ENCODE measurements around the gene ATP6V1C2.

The ATP6V1C2 gene

DNA sequence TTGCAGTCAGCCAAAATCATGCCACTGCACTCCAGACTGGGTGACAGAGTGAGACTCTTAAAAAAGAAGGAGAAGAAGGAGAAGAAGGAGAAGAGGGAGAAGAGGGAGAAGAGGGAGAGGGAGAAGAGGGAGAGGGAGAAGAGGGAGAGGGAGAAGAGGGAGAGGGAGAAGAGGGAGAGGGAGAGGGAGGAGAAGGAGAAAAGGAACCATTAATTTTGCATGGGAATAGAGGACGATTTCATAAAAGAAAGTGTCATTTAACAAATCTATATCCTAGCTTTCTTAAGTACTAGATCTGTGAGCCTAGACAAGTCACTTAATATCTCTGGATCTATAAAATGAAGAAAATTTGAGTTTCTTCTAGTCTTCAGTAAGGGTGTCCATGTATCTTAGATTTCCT, 41.2 kb upstream of the ATP6V1C2 start:
- no peaks in the 10 kb centered on the region for H3K27me3 ChIP-seq (replicated peaks; ENCODE audit: insufficient read depth, low read length)
- no peak overlapping the region for H2AFZ ChIP-seq (ENCODE audit: low read length)
- H3K36me3 ChIP-seq (replicated peaks; ENCODE audit: insufficient read depth, low read length) = no peaks in the 10 kb centered on the region; the same call in 1 of the 2 replicates
- no peaks in the 10 kb centered on the region; the same call in 1 of the 2 replicates for H3K4me1 ChIP-seq (ENCODE audit: low read length)
- H3K4me2 ChIP-seq (ENCODE audit: low read depth, low read length) = no peak overlapping the region
- no peaks in the 10 kb centered on the region for H3F3A ChIP-seq (ENCODE audit: insufficient read depth, low read length)
- H3K4me3 ChIP-seq (ENCODE audit: low read length) = no peak overlapping the region
- no peaks in the 10 kb centered on the region for H3K9me2 ChIP-seq (replicated peaks; ENCODE audit: insufficient read depth, low read length)
- peaks cover 38% of the 10 kb centered on the region for H3K79me2 ChIP-seq (ENCODE audit: low read length)
- no peak overlapping the region for H3K27ac ChIP-seq (ENCODE audit: low read length)
- no peak overlapping the region for H3K9ac ChIP-seq (ENCODE audit: low read length)
- no peaks in the 10 kb centered on the region for H3K9me3 ChIP-seq (replicated peaks; ENCODE audit: insufficient read depth, low read length)
- no peaks in the 10 kb centered on the region for H4K20me1 ChIP-seq (ENCODE audit: insufficient read depth, low read length)
- DNase-seq = no peak
- TF ChIP-seq EZH2 (optimal IDR thresholded peaks at IDR 0.05; ENCODE audit: low read depth, low read length) (no peak), EZH2phosphoT487 (IDR thresholded peaks at IDR 0.05; ENCODE audit: low read length) (no peak)
- TF ChIP-seq, protein P1, sequence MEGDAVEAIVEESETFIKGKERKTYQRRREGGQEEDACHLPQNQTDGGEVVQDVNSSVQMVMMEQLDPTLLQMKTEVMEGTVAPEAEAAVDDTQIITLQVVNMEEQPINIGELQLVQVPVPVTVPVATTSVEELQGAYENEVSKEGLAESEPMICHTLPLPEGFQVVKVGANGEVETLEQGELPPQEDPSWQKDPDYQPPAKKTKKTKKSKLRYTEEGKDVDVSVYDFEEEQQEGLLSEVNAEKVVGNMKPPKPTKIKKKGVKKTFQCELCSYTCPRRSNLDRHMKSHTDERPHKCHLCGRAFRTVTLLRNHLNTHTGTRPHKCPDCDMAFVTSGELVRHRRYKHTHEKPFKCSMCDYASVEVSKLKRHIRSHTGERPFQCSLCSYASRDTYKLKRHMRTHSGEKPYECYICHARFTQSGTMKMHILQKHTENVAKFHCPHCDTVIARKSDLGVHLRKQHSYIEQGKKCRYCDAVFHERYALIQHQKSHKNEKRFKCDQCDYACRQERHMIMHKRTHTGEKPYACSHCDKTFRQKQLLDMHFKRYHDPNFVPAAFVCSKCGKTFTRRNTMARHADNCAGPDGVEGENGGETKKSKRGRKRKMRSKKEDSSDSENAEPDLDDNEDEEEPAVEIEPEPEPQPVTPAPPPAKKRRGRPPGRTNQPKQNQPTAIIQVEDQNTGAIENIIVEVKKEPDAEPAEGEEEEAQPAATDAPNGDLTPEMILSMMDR (IDR thresholded peaks at IDR 0.05; ENCODE audit: low read length) = no peak

DNA sequence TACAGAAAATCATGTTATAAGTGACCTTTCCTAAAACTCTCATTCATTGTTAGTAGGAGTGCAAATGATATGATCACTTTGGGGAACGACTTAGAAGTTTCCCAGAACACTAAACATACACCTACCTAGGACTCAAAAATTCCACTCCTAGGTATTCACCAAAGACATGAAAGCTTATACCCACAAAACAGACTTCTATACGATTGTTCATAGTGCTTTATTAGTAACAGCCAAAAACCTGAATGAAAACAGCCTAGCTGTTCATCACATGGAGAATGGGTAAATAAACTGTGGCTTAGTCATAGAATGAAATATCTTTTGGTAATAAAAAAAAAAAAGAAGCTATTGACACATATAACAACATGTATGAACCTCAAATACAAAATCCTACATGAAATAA, 40.5 kb upstream of the ATP6V1C2 start:
- Histone ChIP-seq H3F3A (ENCODE audit: insufficient read depth, low read length) (no peaks in the 10 kb centered on the region), H3K4me2 (ENCODE audit: low read depth, low read length) (no peak overlapping the region), H3K36me3 (replicated peaks; ENCODE audit: insufficient read depth, low read length) (no peaks in the 10 kb centered on the region; the same call in 1 of the 2 replicates), H3K4me3 (ENCODE audit: low read length) (no peak overlapping the region), H3K4me1 (ENCODE audit: low read length) (no peaks in the 10 kb centered on the region), H3K79me2 (ENCODE audit: low read length) (peaks cover 46% of the 10 kb centered on the region), H3K27ac (ENCODE audit: low read length) (no peak overlapping the region), H3K9me2 (replicated peaks; ENCODE audit: insufficient read depth, low read length) (no peaks in the 10 kb centered on the region), H2AFZ (ENCODE audit: low read length) (no peak overlapping the region), H3K27me3 (replicated peaks; ENCODE audit: insufficient read depth, low read length) (no peaks in the 10 kb centered on the region), H3K9me3 (replicated peaks; ENCODE audit: insufficient read depth, low read length) (no peaks in the 10 kb centered on the region), H4K20me1 (ENCODE audit: insufficient read depth, low read length) (0 out of 2 replicates have a peak, but pooled peaks cover 3% of the 10 kb centered on the region), H3K9ac (ENCODE audit: low read length) (no peak overlapping the region)
- DNase-seq = no peak
- TF ChIP-seq EZH2phosphoT487 (IDR thresholded peaks at IDR 0.05; ENCODE audit: low read length) (no peak), EZH2 (optimal IDR thresholded peaks at IDR 0.05; ENCODE audit: low read depth, low read length) (no peak)
- TF ChIP-seq, protein P1 (IDR thresholded peaks at IDR 0.05; ENCODE audit: low read length) = no peak

DNA sequence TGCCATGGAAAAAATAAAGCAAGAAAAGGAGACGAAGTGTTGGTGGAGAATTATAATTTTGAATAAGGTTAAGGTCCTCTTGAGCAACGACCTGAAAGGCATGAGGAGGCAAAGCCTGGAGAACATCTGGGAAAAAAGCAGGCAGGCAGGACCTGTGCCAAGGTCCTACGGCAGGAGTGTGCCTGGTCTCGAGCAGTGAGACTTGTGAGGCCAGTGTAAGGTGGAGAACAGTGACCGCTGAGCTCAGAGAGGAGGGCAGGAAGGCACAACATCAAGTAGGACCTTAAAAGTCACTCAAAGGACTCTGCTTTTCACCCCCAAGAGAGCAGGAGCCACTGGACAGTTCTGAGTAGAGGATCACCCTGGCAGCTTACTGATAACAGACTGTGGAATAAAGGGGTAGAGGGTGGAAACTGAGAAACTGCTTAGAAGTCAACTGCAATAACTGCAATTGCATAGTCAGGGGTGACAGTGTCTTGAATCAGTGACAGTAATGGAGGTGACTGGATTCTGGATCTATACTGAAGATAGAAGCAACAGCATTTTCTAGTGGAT, 35.2 kb upstream of the ATP6V1C2 start:
- Histone ChIP-seq H2AFZ (ENCODE audit: low read length) (no peak overlapping the region), H3K27ac (ENCODE audit: low read length) (no peak overlapping the region), H3K27me3 (replicated peaks; ENCODE audit: insufficient read depth, low read length) (no peaks in the 10 kb centered on the region), H3K79me2 (ENCODE audit: low read length) (peaks cover 73% of the 10 kb centered on the region), H3K4me1 (ENCODE audit: low read length) (peaks cover 12% of the 10 kb centered on the region; the same call in 1 of the 2 replicates), H3K36me3 (replicated peaks; ENCODE audit: insufficient read depth, low read length) (peaks cover 6% of the 10 kb centered on the region; the same call in 1 of the 2 replicates), H3F3A (ENCODE audit: insufficient read depth, low read length) (no peaks in the 10 kb centered on the region), H4K20me1 (ENCODE audit: insufficient read depth, low read length) (0 out of 2 replicates have a peak, but pooled peaks cover 3% of the 10 kb centered on the region), H3K9me3 (replicated peaks; ENCODE audit: insufficient read depth, low read length) (no peaks in the 10 kb centered on the region), H3K4me3 (ENCODE audit: low read length) (no peak overlapping the region), H3K9ac (ENCODE audit: low read length) (no peak overlapping the region), H3K9me2 (replicated peaks; ENCODE audit: insufficient read depth, low read length) (no peaks in the 10 kb centered on the region), H3K4me2 (ENCODE audit: low read depth, low read length) (no peak overlapping the region)
- no peak for DNase-seq
- TF ChIP-seq EZH2 (optimal IDR thresholded peaks at IDR 0.05; ENCODE audit: low read depth, low read length) = no peak

Data from MM.1S (cell line).